HL-60 (cell line): ENCODE measurements around the gene TMCO6.

ENCODE experiments used
- DNase-seq, 2 experiments: peaks; one replicate each; pipeline ENCODE4 v3.0.0-alpha.2; 2010 to 2020; ENCODE audit warnings: low read depth in 1 of 2, low spot score in 1 of 2
- H3K27ac ChIP-seq: fragments of 250-450 bp; sonication (Bioruptor Pico); replicated peaks from 2 replicates; pipeline ENCODE4 v1.5.1; 2020; ENCODE audit warnings: mild to moderate bottlenecking, moderate library complexity
- H3K27me3 ChIP-seq: fragments of 250-450 bp; sonication (Bioruptor Pico); 2 replicates; pipeline ENCODE4 v1.5.1; 2021; ENCODE audit warnings: mild to moderate bottlenecking, moderate library complexity; ENCODE audit not compliant: insufficient read depth, poor library complexity, severe bottlenecking
- H3K4me3 ChIP-seq: replicated peaks from 2 replicates; pipeline ENCODE4 v1.5.1; 2011; ENCODE audit warnings: mild to moderate bottlenecking, control low read depth, low read length; ENCODE audit not compliant: insufficient read depth
- GABPA ChIP-seq: IDR thresholded peaks from 2 replicates; pipeline ENCODE4 v1.6.1; 2012; ENCODE audit warnings: low read depth
- POLR2AphosphoS5 ChIP-seq: IDR thresholded peaks from 2 replicates; pipeline ENCODE4 v1.6.1; 2012; ENCODE audit warnings: low read depth
- REST ChIP-seq: IDR thresholded peaks from 2 replicates; pipeline ENCODE4 v1.6.1; 2012; ENCODE audit warnings: low read depth; ENCODE audit not compliant: insufficient replicate concordance
- SPI1 ChIP-seq: IDR thresholded peaks from 2 replicates; pipeline ENCODE4 v1.6.1; 2012; ENCODE audit warnings: low read depth, mild to moderate bottlenecking, borderline replicate concordance
- TF ChIP-seq, protein P1 (sequence below): IDR thresholded peaks from one replicate; pipeline ENCODE4 v1.5.1; 2011; ENCODE audit warnings: low read length, control low read depth, inconsistent platforms; ENCODE audit not compliant: insufficient read depth

TMCO6 gene

DNA sequence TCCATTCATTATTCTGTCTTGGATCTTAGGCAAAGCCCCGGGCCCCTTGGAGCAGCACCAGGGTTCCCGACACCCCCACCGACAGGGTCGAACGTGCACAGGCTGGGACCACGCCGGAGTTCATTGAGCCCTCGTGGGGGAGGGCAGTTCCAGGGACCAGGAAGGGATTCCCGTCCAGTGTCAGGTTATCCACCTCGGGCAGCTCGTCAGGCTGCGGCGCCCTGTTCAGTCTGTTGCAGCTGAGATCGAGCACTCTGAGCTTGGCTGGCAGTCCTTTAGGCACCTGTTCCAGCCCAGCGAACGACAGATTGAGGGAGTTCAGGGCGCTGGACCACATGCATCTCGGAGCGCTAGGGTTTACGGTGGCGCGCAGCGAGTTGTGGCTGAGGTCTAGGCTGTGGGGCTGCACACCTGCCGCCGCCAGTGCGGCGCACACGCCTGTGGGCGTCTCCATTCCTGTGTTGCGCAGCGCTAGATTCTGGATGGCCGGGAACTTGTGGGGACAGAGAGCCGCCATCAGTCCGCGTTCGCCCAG lies 7.4 kb upstream of the TMCO6 start:
- DNase-seq: no peak
- Histone ChIP-seq H3K4me3 (peak overlapping the region; percentile 32), H3K27ac (peak overlapping the region; percentile 49; the same call in 1 of the 2 replicates), H3K27me3 (no peaks in the 10 kb centered on the region)
- TF ChIP-seq GABPA: no peak
- no peak for TF ChIP-seq REST
- no peak for TF ChIP-seq SPI1
- no peak for TF ChIP-seq POLR2AphosphoS5
- TF ChIP-seq, protein P1, sequence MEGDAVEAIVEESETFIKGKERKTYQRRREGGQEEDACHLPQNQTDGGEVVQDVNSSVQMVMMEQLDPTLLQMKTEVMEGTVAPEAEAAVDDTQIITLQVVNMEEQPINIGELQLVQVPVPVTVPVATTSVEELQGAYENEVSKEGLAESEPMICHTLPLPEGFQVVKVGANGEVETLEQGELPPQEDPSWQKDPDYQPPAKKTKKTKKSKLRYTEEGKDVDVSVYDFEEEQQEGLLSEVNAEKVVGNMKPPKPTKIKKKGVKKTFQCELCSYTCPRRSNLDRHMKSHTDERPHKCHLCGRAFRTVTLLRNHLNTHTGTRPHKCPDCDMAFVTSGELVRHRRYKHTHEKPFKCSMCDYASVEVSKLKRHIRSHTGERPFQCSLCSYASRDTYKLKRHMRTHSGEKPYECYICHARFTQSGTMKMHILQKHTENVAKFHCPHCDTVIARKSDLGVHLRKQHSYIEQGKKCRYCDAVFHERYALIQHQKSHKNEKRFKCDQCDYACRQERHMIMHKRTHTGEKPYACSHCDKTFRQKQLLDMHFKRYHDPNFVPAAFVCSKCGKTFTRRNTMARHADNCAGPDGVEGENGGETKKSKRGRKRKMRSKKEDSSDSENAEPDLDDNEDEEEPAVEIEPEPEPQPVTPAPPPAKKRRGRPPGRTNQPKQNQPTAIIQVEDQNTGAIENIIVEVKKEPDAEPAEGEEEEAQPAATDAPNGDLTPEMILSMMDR: no peak

- peak overlapping the region; percentile 22 for H3K27ac ChIP-seq
- DNase-seq: peak; percentile 57 to 58
- TF ChIP-seq POLR2AphosphoS5 (no peak), SPI1 (no peak), GABPA (no peak), REST (no peak)
- TF ChIP-seq, protein P1: no peak
- no peaks in the 10 kb centered on the region for H3K27me3 ChIP-seq
- H3K4me3 ChIP-seq: peak overlapping the region; percentile 32
Observed at GRCh38 chr5:140632366-140633020, 6.8 kb upstream of the TMCO6 start.

- no peaks in the 10 kb centered on the region for H3K27me3 ChIP-seq
- DNase-seq: peak; percentile 33 to 49
- no peak for TF ChIP-seq GABPA
- TF ChIP-seq, protein P1: no peak
- no peak for TF ChIP-seq POLR2AphosphoS5
- TF ChIP-seq SPI1: no peak; the same call in 1 of the 2 replicates
- no peak for TF ChIP-seq REST
- peak within 1 kb of the TSS; percentile 32 for H3K4me3 ChIP-seq
- peak within 1 kb of the TSS; percentile 22 for H3K27ac ChIP-seq
Observed at GRCh38 chr5:140633021-140633471, 6.2 kb upstream of the TMCO6 start, which contains the start of gene CD14. TSS of gene CD14 (minus strand) at chr5:140633175. CDS start at chr5:140633071, 104 bp downstream.
